CD4-positive, alpha-beta T cell (primary cell): Measurements from ENCODE around the gene DSCAML1. TPM values are rescaled to one million over a fixed set of nuclear protein-coding genes. Genes with fewer than 3 reads are reported as not detected.

Experiments used
- ATAC-seq: fragments of 200-7000 bp; cut with Tn5 transposase; one replicate; pipeline ENCODE4 v1.10.0; 2022; ENCODE audit warnings: mild to moderate bottlenecking; ENCODE audit not compliant: poor library complexity
- CTCF ChIA-PET: fragments of 350-600 bp; sonication (Branson Sonifier 250); formaldehyde crosslinking; loops from one replicate; lab custom pipeline; 2021; ENCODE audit warnings: antibody characterized with exemption, inconsistent platforms; lab: Charles Lee
- POLR2A ChIA-PET: fragments of 350-600 bp; sonication (Branson Sonifier 250); formaldehyde crosslinking; loops from one replicate; lab custom pipeline; 2021; ENCODE audit warnings: antibody characterized with exemption, inconsistent platforms; lab: Charles Lee
- DNase-seq, 14 experiments: peaks; one replicate each; pipeline ENCODE4 v3.0.0-alpha.2; 2013 to 2020; ENCODE audit warnings: mixed read lengths in 2 of 14
- H3K27ac ChIP-seq, 2 donors: one replicate each; pipeline versions ENCODE4 v1.5.1 to v1.7.0; 2013; ENCODE audit warnings: low read length in 2 of 2, low read depth in 1 of 2, mild to moderate bottlenecking in 1 of 2
- H3K27me3 ChIP-seq, 2 experiments: 1 replicate in 1 of 2; 2 replicates in 1 of 2; pipeline versions ENCODE4 v1.6.1 to v1.7.0; 2013; ENCODE audit warnings: low read length in 2 of 2, control low read depth in 1 of 2, mild to moderate bottlenecking in 1 of 2, moderate library complexity in 1 of 2; ENCODE audit not compliant: insufficient read depth in 2 of 2, control insufficient read depth in 1 of 2
- H3K36me3 ChIP-seq: one replicate; pipeline ENCODE4 v1.6.1; 2013; ENCODE audit warnings: low read length, control low read depth; ENCODE audit not compliant: insufficient read depth
- H3K4me1 ChIP-seq: one replicate; pipeline ENCODE4 v1.6.1; 2013; ENCODE audit warnings: low read length, control low read depth; ENCODE audit not compliant: insufficient read depth
- H3K4me3 ChIP-seq: one replicate; pipeline ENCODE4 v1.5.1; 2013; ENCODE audit warnings: mild to moderate bottlenecking, low read length, moderate library complexity
- H3K9me3 ChIP-seq, 2 experiments: 1 replicate in 1 of 2; 2 replicates in 1 of 2; pipeline versions ENCODE4 v1.6.1 to v1.7.0; 2013; ENCODE audit warnings: low read length in 2 of 2, mild to moderate bottlenecking in 2 of 2, control low read depth in 1 of 2, moderate library complexity in 1 of 2; ENCODE audit not compliant: control insufficient read depth in 1 of 2, insufficient read depth in 1 of 2
- H3K27ac Mint-ChIP-seq: one replicate; pipeline ENCODE4 v1.8.0; 2020; ENCODE audit warnings: mixed read lengths
- H3K27me3 Mint-ChIP-seq: one replicate; pipeline ENCODE4 v1.8.0; 2021; ENCODE audit warnings: mixed read lengths
- H3K36me3 Mint-ChIP-seq: one replicate; pipeline ENCODE4 v1.8.0; 2021; ENCODE audit warnings: low read depth, mixed read lengths
- H3K4me1 Mint-ChIP-seq: one replicate; pipeline ENCODE4 v1.8.0; 2021; ENCODE audit warnings: low read depth, mixed read lengths
- H3K4me3 Mint-ChIP-seq: one replicate; pipeline ENCODE4 v1.8.0; 2020; ENCODE audit warnings: mild to moderate bottlenecking, mixed read lengths
- H3K9me3 Mint-ChIP-seq: one replicate; pipeline ENCODE4 v1.8.0; 2020; ENCODE audit warnings: mixed read lengths
- intact Hi-C, 2 experiments: fragments of 100-400 bp; cut with DNase I in 1 of 2; cut with micrococcal nuclease in 1 of 2; formaldehyde crosslinking; loops; one replicate each; pipeline versions ENCODE4 v1.15.1 to v1.9.0; 2023 to 2025; cut with DNase I, micrococcal nuclease
- total RNA-seq, 174 experiments: library from RNA in 2 of 174; stranded (reverse) in 2 of 174; gene quantifications; one replicate each; pipeline ENCODE4 v1.2.3 and lab custom pipeline; 2021 to 2026
- TF ChIP-seq, protein P1 (sequence below): fragments of 200-600 bp; IDR thresholded peaks from one replicate; pipeline ENCODE4 v1.8.0; 2022; ENCODE audit warnings: antibody characterized with exemption, mild to moderate bottlenecking

The DSCAML1 gene
- total RNA-seq, 2 experiments from 2014 or later: 0.22 to 0.61 TPM

DNA sequence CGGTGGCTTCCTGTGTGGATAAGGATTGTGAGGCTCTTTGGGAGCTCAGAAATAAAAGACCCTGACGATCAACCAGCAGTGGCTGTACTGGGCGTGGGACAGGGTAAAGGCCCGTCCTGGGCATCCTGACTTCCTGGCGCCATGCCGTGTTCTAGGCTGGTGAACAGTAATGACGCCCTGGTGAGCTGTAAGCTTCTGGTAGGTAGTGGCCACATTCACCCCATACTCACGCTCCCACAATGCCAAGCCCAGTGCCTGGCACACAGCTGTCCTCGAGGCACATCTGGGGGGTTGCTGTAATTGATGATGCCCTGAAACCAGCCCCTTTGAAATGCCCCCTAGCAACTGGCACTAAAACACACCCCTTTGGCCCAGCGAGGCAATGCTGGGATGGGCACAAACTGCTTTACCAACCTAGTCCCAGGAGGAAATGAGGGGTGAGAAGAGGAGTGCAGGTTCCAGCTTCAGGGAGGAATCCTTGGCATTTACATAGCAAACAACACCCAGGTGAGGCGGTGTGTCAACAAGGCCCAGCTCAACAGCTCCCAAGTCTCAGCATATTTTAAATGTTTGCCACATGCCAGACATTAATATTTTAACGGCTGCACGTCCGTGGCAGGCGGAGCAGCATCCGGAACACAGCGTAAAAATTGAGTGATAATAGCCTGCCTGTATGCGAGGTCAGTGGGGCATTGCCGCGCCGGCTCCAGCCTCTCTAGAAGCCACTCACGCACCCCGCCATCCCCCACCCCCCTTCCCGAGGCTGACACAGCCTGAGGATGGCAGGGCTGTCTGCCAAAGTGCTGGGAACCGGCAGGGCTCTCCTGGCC lies 79.3 kb downstream of the DSCAML1 start:
- ATAC-seq (no peak), DNase-seq (no peak)
- Mint-ChIP-seq H3K4me3 (no peak overlapping the region), H3K36me3 (no peaks in the 10 kb centered on the region), H3K4me1 (no peaks in the 10 kb centered on the region), H3K27me3 (peaks cover 24% of the 10 kb centered on the region), H3K9me3 (no peaks in the 10 kb centered on the region), H3K27ac (no peak overlapping the region)
- TF ChIP-seq, protein P1, sequence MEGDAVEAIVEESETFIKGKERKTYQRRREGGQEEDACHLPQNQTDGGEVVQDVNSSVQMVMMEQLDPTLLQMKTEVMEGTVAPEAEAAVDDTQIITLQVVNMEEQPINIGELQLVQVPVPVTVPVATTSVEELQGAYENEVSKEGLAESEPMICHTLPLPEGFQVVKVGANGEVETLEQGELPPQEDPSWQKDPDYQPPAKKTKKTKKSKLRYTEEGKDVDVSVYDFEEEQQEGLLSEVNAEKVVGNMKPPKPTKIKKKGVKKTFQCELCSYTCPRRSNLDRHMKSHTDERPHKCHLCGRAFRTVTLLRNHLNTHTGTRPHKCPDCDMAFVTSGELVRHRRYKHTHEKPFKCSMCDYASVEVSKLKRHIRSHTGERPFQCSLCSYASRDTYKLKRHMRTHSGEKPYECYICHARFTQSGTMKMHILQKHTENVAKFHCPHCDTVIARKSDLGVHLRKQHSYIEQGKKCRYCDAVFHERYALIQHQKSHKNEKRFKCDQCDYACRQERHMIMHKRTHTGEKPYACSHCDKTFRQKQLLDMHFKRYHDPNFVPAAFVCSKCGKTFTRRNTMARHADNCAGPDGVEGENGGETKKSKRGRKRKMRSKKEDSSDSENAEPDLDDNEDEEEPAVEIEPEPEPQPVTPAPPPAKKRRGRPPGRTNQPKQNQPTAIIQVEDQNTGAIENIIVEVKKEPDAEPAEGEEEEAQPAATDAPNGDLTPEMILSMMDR: no peak
- Histone ChIP-seq H3K9me3 (no peaks in the 10 kb centered on the region), H3K4me1 (no peaks in the 10 kb centered on the region), H3K27ac (no peak overlapping the region), H3K4me3 (no peak overlapping the region), H3K36me3 (no peaks in the 10 kb centered on the region), H3K27me3 (peaks cover 0 to 5% of the 10 kb centered on the region in 2 experiments)
- ChIA-PET POLR2A (no interaction called here), CTCF (no interaction called here)
- intact Hi-C loops: no loop called here

DNA sequence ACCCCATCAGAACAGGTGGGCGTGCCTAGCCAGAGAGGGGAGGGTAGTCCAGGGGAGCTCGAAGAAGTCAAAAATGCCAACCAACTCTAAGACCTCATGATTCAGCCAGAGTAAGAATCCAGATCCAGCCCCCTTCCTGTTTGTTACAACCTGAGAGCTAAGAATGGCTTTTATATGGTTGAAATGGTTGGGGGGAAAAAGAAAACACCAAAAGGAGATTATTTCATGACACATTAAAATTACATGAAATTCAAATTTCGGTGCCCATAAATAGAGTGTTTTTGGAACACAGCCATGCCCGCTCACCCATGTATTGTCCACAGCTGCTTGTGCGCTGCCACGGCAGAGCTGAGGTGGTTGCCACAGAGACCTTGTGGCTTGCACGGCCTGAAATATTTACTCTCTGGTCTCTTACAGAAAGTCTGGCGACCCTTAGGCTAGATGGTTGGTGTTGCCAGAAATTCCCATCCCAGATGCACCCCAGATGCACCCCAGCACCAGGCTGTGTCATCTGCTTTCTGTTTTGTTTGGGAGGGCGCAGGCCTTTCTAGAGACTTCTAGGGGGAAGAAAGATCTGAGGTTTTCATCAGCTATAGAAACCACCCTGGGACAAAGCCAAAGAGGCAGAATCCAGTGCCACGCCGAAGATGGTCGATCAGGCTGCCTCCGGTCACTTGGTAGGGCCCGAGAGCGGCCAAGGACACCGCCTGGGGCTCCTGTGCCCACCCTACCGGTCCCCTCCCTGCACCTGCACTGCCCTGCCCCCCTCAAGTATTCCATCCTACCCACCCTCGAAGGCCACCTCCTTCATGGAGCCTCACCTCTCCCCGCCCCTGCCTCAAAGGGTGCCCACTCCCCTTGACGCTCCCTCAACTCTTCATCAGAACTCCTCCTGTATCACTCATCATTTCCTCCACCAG lies 80.2 kb downstream of the DSCAML1 start:
- intact Hi-C loops: no loop called here
- Mint-ChIP-seq H3K4me3 (no peak overlapping the region), H3K27me3 (peaks cover 26% of the 10 kb centered on the region), H3K4me1 (no peaks in the 10 kb centered on the region), H3K36me3 (no peaks in the 10 kb centered on the region), H3K27ac (no peak overlapping the region), H3K9me3 (no peaks in the 10 kb centered on the region)
- Histone ChIP-seq H3K27me3 (peaks cover 0 to 5% of the 10 kb centered on the region in 2 experiments), H3K4me3 (no peak overlapping the region), H3K4me1 (no peaks in the 10 kb centered on the region), H3K9me3 (no peaks in the 10 kb centered on the region), H3K27ac (no peak overlapping the region), H3K36me3 (no peaks in the 10 kb centered on the region)
- no peak for DNase-seq
- TF ChIP-seq, protein P1: no peak
- ChIA-PET CTCF (no interaction called here), POLR2A (no interaction called here)
- no peak for ATAC-seq

DNA sequence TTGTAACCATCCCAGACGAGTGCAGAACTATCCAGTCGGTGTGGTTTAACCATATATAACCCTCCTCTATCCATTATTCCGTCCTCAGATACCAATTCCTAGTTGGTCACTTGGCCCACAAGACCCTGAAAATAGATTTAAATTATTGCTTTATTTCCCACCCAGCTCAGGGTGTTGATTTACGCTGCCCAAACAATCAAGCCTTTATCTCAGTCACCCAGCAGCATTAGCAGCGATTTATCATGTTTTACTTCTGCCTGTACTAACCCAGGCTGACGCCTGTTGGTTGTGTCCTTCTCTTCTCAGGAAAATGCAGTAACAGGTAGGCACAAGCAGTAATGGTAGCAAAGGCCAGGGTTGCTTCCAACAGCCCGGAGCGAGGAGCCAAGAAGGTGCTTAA lies 81.2 kb downstream of the DSCAML1 start:
- Mint-ChIP-seq H3K27ac (no peak overlapping the region), H3K9me3 (no peaks in the 10 kb centered on the region), H3K4me1 (no peaks in the 10 kb centered on the region), H3K36me3 (no peaks in the 10 kb centered on the region), H3K27me3 (peaks cover 31% of the 10 kb centered on the region), H3K4me3 (no peak overlapping the region)
- TF ChIP-seq, protein P1: no peak
- intact Hi-C loops: no loop called here
- POLR2A ChIA-PET: no interaction called here
- Histone ChIP-seq H3K27me3 (peaks cover 0 to 5% of the 10 kb centered on the region in 2 experiments), H3K36me3 (no peaks in the 10 kb centered on the region), H3K27ac (no peak overlapping the region), H3K4me3 (no peak overlapping the region), H3K4me1 (no peaks in the 10 kb centered on the region), H3K9me3 (no peaks in the 10 kb centered on the region)
- ATAC-seq: no peak
- CTCF ChIA-PET: no interaction called here
- no peak for DNase-seq
